SK-N-MC (cell line): ENCODE results near the gene LRRC15.

ENCODE experiments used
- EZH2 ChIP-seq: fragments of 200-600 bp; sonication (generic); IDR thresholded peaks from one replicate; pipeline ENCODE4 v1.6.1; 2017; ENCODE audit warnings: antibody characterized with exemption
- POLR2AphosphoS5 ChIP-seq: IDR thresholded peaks from 2 replicates; pipeline ENCODE4 v1.6.1; 2012; ENCODE audit warnings: mild to moderate bottlenecking, low read depth, low read length, borderline replicate concordance

DNA sequence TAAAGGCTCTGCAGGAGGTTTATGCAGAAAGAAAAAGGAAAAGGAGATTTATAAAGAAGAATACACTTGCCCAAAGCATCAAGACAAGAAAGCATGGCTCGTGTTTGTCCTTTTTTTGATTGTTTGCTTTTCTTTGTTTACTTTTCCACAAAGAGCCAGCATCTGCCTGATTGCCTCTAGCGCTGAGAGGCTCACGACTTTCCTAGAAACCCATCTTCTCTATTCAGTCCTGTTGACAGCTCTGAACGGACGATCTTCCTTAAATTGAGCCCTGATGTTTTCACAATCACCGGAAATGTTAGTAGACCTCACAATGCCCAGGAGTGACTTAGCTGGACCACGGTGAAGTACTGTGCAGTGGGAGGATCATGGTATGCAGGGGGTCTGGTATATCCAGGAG lies 17.1 kb upstream of the LRRC15 start:
- no peak for TF ChIP-seq POLR2AphosphoS5
- no peak for TF ChIP-seq EZH2
